ENCODE results near the gene CATSPERE.

The CATSPERE gene

GRCh38 chr1:244461245-244462071 is at the start of gene CATSPERE:
TSS of gene CATSPERE (plus strand) at chr1:244461273. CDS start at chr1:244461430, 157 bp downstream.
- DNase-seq = no peak

GRCh38 chr1:244412176-244412575 is 48.9 kb upstream of the CATSPERE start:
- DNase-seq = no peak

GRCh38 chr1:244413736-244414135 is 47.3 kb upstream of the CATSPERE start:
- no peak for DNase-seq

GRCh38 chr1:244414543-244414942 is 46.5 kb upstream of the CATSPERE start:
- DNase-seq = no peak

GRCh38 chr1:244419024-244419423 is 42.0 kb upstream of the CATSPERE start:
- no peak for DNase-seq

- DNase-seq = no peak
Measured at GRCh38 chr1:244422174-244422573, 38.9 kb upstream of the CATSPERE start.

- no peak for DNase-seq
Measured at GRCh38 chr1:244424649-244425334, 36.3 kb upstream of the CATSPERE start.

GRCh38 chr1:244427647-244428046 is 33.4 kb upstream of the CATSPERE start:
- no peak for DNase-seq

GRCh38 chr1:244429818-244430217 is 31.3 kb upstream of the CATSPERE start:
- DNase-seq = no peak

GRCh38 chr1:244431166-244431565 is 29.9 kb upstream of the CATSPERE start:
- no peak for DNase-seq

GRCh38 chr1:244435562-244436205 is 25.4 kb upstream of the CATSPERE start:
- DNase-seq = no peak

- no peak for DNase-seq
Measured at GRCh38 chr1:244436336-244437085, 24.6 kb upstream of the CATSPERE start.

GRCh38 chr1:244437086-244437468 is 24.0 kb upstream of the CATSPERE start:
- DNase-seq = no peak

- no peak for DNase-seq
Measured at GRCh38 chr1:244439391-244440032, 21.6 kb upstream of the CATSPERE start.

GRCh38 chr1:244442850-244443249 is 18.2 kb upstream of the CATSPERE start:
- no peak for DNase-seq

GRCh38 chr1:244444854-244445253 is 16.2 kb upstream of the CATSPERE start:
- no peak for DNase-seq

GRCh38 chr1:244445320-244446181 is 15.5 kb upstream of the CATSPERE start:
- DNase-seq = no peak

GRCh38 chr1:244447024-244447423 is 14.0 kb upstream of the CATSPERE start:
- DNase-seq = no peak

- DNase-seq = no peak
Measured at GRCh38 chr1:244447552-244447951, 13.5 kb upstream of the CATSPERE start.

GRCh38 chr1:244448279-244449036 is 12.6 kb upstream of the CATSPERE start:
- no peak for DNase-seq
